GM12878 (cell line): Measurements from ENCODE around the gene DAZAP1. TPM values are rescaled to one million over a fixed set of nuclear protein-coding genes. Genes with fewer than 3 reads are reported as not detected.

Source experiments
- ATAC-seq: fragments of 200-7000 bp; cut with Tn5 transposase; 3 replicates; pipeline ENCODE4 v1.9.1; 2020; ENCODE audit warnings: mild to moderate bottlenecking, moderate library complexity
- BruUV-seq: library from RNA; stranded (reverse); fragments of 400-500 nt; replicated peaks from 2 replicates; lab custom pipeline; 2021; lab: Mats Ljungman, UMichigan
- CTCF ChIA-PET: fragments of 300-600 bp; sonication (Branson Sonifier 250); formaldehyde crosslinking; extraction: SDS; loops from one replicate; lab custom pipeline; 2021; ENCODE audit warnings: inconsistent platforms; lab: Yijun Ruan, JAX
- POLR2A ChIA-PET: fragments of 350-600 bp; formaldehyde crosslinking; extraction: SDS; loops from one replicate; lab custom pipeline; 2021; ENCODE audit warnings: inconsistent platforms; lab: Charles Lee
- RAD21 ChIA-PET: fragments of 300-600 bp; sonication (Branson Sonifier 250); formaldehyde crosslinking; loops from one replicate; lab custom pipeline; 2023; ENCODE audit warnings: antibody characterized with exemption; ENCODE audit not compliant: unreplicated experiment; lab: Charles Lee
- SMC1A ChIA-PET: fragments of 300-600 bp; sonication (Branson Sonifier 250); formaldehyde crosslinking; loops from one replicate; lab custom pipeline; 2023; ENCODE audit not compliant: unreplicated experiment, uncharacterized antibody; lab: Charles Lee
- DNase-seq: peaks from one replicate; pipeline ENCODE4 v3.0.0-alpha.2; 2011; ENCODE audit warnings: low read depth, low spot score
- FAIRE-seq: peaks from 3 replicates; lab custom pipeline; 2011; peaks lifted over from hg19 to GRCh38; lab: Jason Lieb, UNC
- H2AFZ ChIP-seq: 2 replicates; pipeline ENCODE4 v1.6.0; 2011; ENCODE audit warnings: low read depth, low read length, control low read depth; ENCODE audit not compliant: control insufficient read depth
- H3K27ac ChIP-seq: 2 replicates; pipeline ENCODE4 v1.5.1; 2011; ENCODE audit warnings: control low read depth; ENCODE audit not compliant: control insufficient read depth, insufficient read depth
- H3K27me3 ChIP-seq, 2 experiments: replicated peaks in 1 of 2; 2 replicates each; pipeline versions ENCODE4 v1.6.0 to v1.6.1; 2011; ENCODE audit warnings: low read length in 1 of 2; ENCODE audit not compliant: control insufficient read depth in 2 of 2, insufficient read depth in 2 of 2
- H3K36me3 ChIP-seq, 2 experiments: 2 replicates each; pipeline ENCODE4 v1.5.1; 2011; ENCODE audit warnings: low read length in 1 of 2; ENCODE audit not compliant: control insufficient read depth in 2 of 2, insufficient read depth in 2 of 2
- H3K4me1 ChIP-seq: 2 replicates; pipeline ENCODE4 v1.6.1; 2011; ENCODE audit warnings: mild to moderate bottlenecking, low read length, moderate library complexity, mixed read lengths; ENCODE audit not compliant: control insufficient read depth, insufficient read depth
- H3K4me2 ChIP-seq: 2 replicates; pipeline ENCODE4 v1.6.0; 2011; ENCODE audit warnings: control low read depth; ENCODE audit not compliant: control insufficient read depth, insufficient read depth
- H3K4me3 ChIP-seq: fragments of 200-600 bp; sonication (generic); 2 replicates; pipeline ENCODE4 v1.5.1; 2016
- H3K79me2 ChIP-seq: 2 replicates; pipeline ENCODE4 v1.6.0; 2011; ENCODE audit warnings: low read length; ENCODE audit not compliant: control insufficient read depth, insufficient read depth
- H3K9ac ChIP-seq: 2 replicates; pipeline ENCODE4 v1.8.0; 2011; ENCODE audit warnings: low read length, control low read depth, mixed read lengths; ENCODE audit not compliant: control insufficient read depth, insufficient read depth
- H3K9me3 ChIP-seq: replicated peaks from 3 replicates; pipeline ENCODE4 v1.5.1; 2011; ENCODE audit warnings: mild to moderate bottlenecking, low read length; ENCODE audit not compliant: control insufficient read depth, insufficient read depth
- H4K20me1 ChIP-seq: 2 replicates; pipeline ENCODE4 v1.6.0; 2011; ENCODE audit not compliant: control insufficient read depth, insufficient read depth
- BMI1 ChIP-seq: fragments of 450-650 bp; IDR thresholded peaks from 2 replicates; pipeline ENCODE4 v1.6.1; 2016; ENCODE audit warnings: mild to moderate bottlenecking, moderate library complexity, borderline replicate concordance
- DPF2 ChIP-seq: fragments of 450-650 bp; IDR thresholded peaks from 2 replicates; pipeline ENCODE4 v1.6.1; 2017; ENCODE audit warnings: mild to moderate bottlenecking
- EGR1 ChIP-seq, 2 experiments: IDR thresholded peaks; 1 replicate in 1 of 2; 2 replicates in 1 of 2; pipeline ENCODE4 v1.6.1; 2011 to 2012; ENCODE audit warnings: low read depth in 2 of 2, low read length in 2 of 2, borderline replicate concordance in 1 of 2, mild to moderate bottlenecking in 1 of 2, moderate library complexity in 1 of 2
- GATAD2B ChIP-seq: fragments of 450-650 bp; conservative IDR thresholded peaks from 2 replicates; pipeline ENCODE4 v1.6.1; 2017; ENCODE audit warnings: low read depth, mild to moderate bottlenecking, moderate library complexity
- NR2C1 ChIP-seq: fragments of 450-650 bp; IDR thresholded peaks from 2 replicates; pipeline ENCODE4 v1.6.1; 2017; ENCODE audit warnings: antibody characterized with exemption, mild to moderate bottlenecking, moderate library complexity
- USF2 ChIP-seq: IDR thresholded peaks from 2 replicates; pipeline ENCODE4 v1.6.1; 2011; ENCODE audit warnings: low read depth, low read length, improper control_type of control experiment, borderline replicate concordance
- YY1 ChIP-seq: IDR thresholded peaks from 2 replicates; pipeline ENCODE4 v1.6.1; 2011; ENCODE audit warnings: low read depth, mild to moderate bottlenecking, low read length
- ZBTB33 ChIP-seq: fragments of 450-650 bp; IDR thresholded peaks from 2 replicates; pipeline ENCODE4 v1.6.1; 2017; ENCODE audit warnings: mild to moderate bottlenecking
- WGBS: methylation state at CpG from one replicate; pipeline ENCODE4 v1.1.6; 2016; ENCODE audit warnings: low lambda C conversion rate; ENCODE audit not compliant: insufficient replicate concordance, insufficient coverage; ENCODE audit errors: missing lambda C conversion rate; 5-methylcytosine and 5-hydroxymethylcytosine counted together
- in situ Hi-C: fragments of 300-500 bp; cut with MboI; formaldehyde crosslinking; loops from 9 replicates; pipeline ENCODE4 v1.14.3; 2018; ENCODE audit warnings: mixed read lengths
- intact Hi-C: fragments of 100-400 bp; cut with micrococcal nuclease; formaldehyde crosslinking; loops from one replicate; pipeline ENCODE4 v1.14.2; 2022; ENCODE audit not compliant: unreplicated experiment
- polyA plus RNA-seq, 11 experiments: library from polyadenylated mRNA; depleted of rRNA in 4 of 11; unstranded in 6 of 11; stranded (reverse) in 5 of 11; fragments of >200 nt; fragmentation: Nextera tagmentation in 4 of 11; fragmentation: Illumina TruSeq in 1 of 11; extraction: Ambion mirVana in 4 of 11; extraction: Trizol in 1 of 11; gene quantifications; 1 replicate in 1 of 11; 2 replicates in 10 of 11; pipeline versions ENCODE4 v1.2.1 to v1.2.3, GENCODE V29; 2011 to 2016; ENCODE audit warnings: inconsistent platforms in 2 of 11, missing spikeins in 2 of 11, low read depth in 1 of 11
- total RNA-seq, 4 experiments: library from RNA; depleted of rRNA in 3 of 4; stranded (reverse); fragments of >200 nt in 3 of 4; fragmentation: Illumina TruSeq in 1 of 4; extraction: Trizol in 1 of 4; gene quantifications; 2 replicates each; pipeline versions ENCODE4 v1.2.1 to v1.2.3, GENCODE V29; 2013 to 2021

Gene DAZAP1
- total and polyA plus RNA-seq, 10 of the 15 experiments (the other 5 are each of a cell fraction or from before 2014, with no cell fraction given) = 9.9 to 240 (median 92.3) TPM

GRCh38 chr19:1481893-1482360 is 74.5 kb downstream of the DAZAP1 start:
- in situ Hi-C loops = no loop called here
- Histone ChIP-seq H3K27ac (no peak overlapping the region), H4K20me1 (no peaks in the 10 kb centered on the region), H3K9ac (no peak overlapping the region)
- 85% methylated on average over 31 of the region's 36 CpGs for WGBS
- POLR2A ChIA-PET = no interaction called here
- no peak for TF ChIP-seq DPF2
- TF ChIP-seq USF2 = no peak
- TF ChIP-seq NR2C1 = no peak
- TF ChIP-seq EGR1 (IDR thresholded peaks at IDR 0.05; ENCODE audit: borderline replicate concordance in 1 of 2, low read depth in 2 of 2, low read length in 2 of 2) = no peak
- no peak for TF ChIP-seq YY1
- TF ChIP-seq, all 136 proteins: peak for 0
- Histone ChIP-seq H3K79me2 (peaks cover 8% of the 10 kb centered on the region), H2AFZ (no peak overlapping the region), H3K4me3 (no peak overlapping the region), H3K36me3 (no peaks in the 10 kb centered on the region), H3K9me3 (no peaks in the 10 kb centered on the region), H3K27me3 (no peaks in the 10 kb centered on the region), H3K4me1 (no peaks in the 10 kb centered on the region), H3K4me2 (no peak overlapping the region)
- CTCF ChIA-PET = no interaction called here
- no TSS peak for BruUV-seq
- intact Hi-C loops = no loop called here
- RAD21 ChIA-PET = no interaction called here
- ATAC-seq = no peak
- no peak for FAIRE-seq
- no peak for DNase-seq
- SMC1A ChIA-PET = no interaction called here

- Histone ChIP-seq H3K9ac (no peak overlapping the region), H3K4me1 (no peaks in the 10 kb centered on the region), H3K27ac (no peak overlapping the region), H3K4me2 (no peak overlapping the region), H3K36me3 (no peaks in the 10 kb centered on the region), H2AFZ (no peak overlapping the region), H3K9me3 (no peaks in the 10 kb centered on the region), H3K79me2 (peaks cover 8% of the 10 kb centered on the region), H4K20me1 (no peaks in the 10 kb centered on the region), H3K4me3 (no peak overlapping the region), H3K27me3 (no peaks in the 10 kb centered on the region)
- SMC1A ChIA-PET = no interaction called here
- CTCF ChIA-PET = no interaction called here
- RAD21 ChIA-PET = no interaction called here
- WGBS = 85% methylated on average over 34 of the region's 37 CpGs
- BruUV-seq = no TSS peak
- intact Hi-C loops (no loop called here), in situ Hi-C loops (no loop called here)
- FAIRE-seq (no peak), ATAC-seq (no peak), DNase-seq (no peak)
- TF ChIP-seq GATAD2B = no peak
- peak; percentile 65 for TF ChIP-seq BMI1
- peak; percentile 65 for TF ChIP-seq ZBTB33
- TF ChIP-seq DPF2 = peak; percentile 99
- POLR2A ChIA-PET = no interaction called here
Observed at GRCh38 chr19:1482361-1483130, 75.2 kb downstream of the DAZAP1 start.
